Measurements from ENCODE around the gene LAMC3.

LAMC3 gene

GRCh38 chr9:130992682-130993032 is 16.3 kb upstream of the LAMC3 start:
- 92 to 95% methylated on average over 8 to 10 of the region's 10 CpGs for WGBS, 2 experiments (ENCODE audit: insufficient coverage in 2 of 2)
- peaks cover 8% of the 10 kb centered on the region for H3K4me1 ChIP-seq (ENCODE audit: control insufficient read depth, insufficient read depth, low read length, poor library complexity, severe bottlenecking)
- no peak overlapping the region for H3K27ac ChIP-seq (ENCODE audit: low read depth, low read length, severe bottlenecking)
- no peaks in the 10 kb centered on the region for H3K9me3 ChIP-seq (ENCODE audit: control insufficient read depth, low read length)
- H3K4me3 ChIP-seq (ENCODE audit: extremely low read depth, insufficient read depth, low read length, poor library complexity, severe bottlenecking): no peak overlapping the region
- H3K36me3 ChIP-seq (ENCODE audit: control insufficient read depth, insufficient read depth, low read length): no peaks in the 10 kb centered on the region

- 89 to 91% methylated on average over 11 to 13 of the region's 14 CpGs for WGBS, 2 experiments (ENCODE audit: insufficient coverage in 2 of 2)
- Histone ChIP-seq H3K4me1 (ENCODE audit: control insufficient read depth, insufficient read depth, low read length, poor library complexity, severe bottlenecking) (peaks cover 8% of the 10 kb centered on the region), H3K9me3 (ENCODE audit: control insufficient read depth, low read length) (no peaks in the 10 kb centered on the region), H3K4me3 (ENCODE audit: extremely low read depth, insufficient read depth, low read length, poor library complexity, severe bottlenecking) (no peak overlapping the region), H3K36me3 (ENCODE audit: control insufficient read depth, insufficient read depth, low read length) (no peaks in the 10 kb centered on the region), H3K27ac (ENCODE audit: low read depth, low read length, severe bottlenecking) (no peak overlapping the region)
Observed at GRCh38 chr9:130993303-130994030, 15.5 kb upstream of the LAMC3 start.

- H3K4me1 ChIP-seq (ENCODE audit: control insufficient read depth, insufficient read depth, low read length, poor library complexity, severe bottlenecking): peaks cover 8% of the 10 kb centered on the region
- H3K36me3 ChIP-seq (ENCODE audit: control insufficient read depth, insufficient read depth, low read length): no peaks in the 10 kb centered on the region
- no peak overlapping the region for H3K4me3 ChIP-seq (ENCODE audit: extremely low read depth, insufficient read depth, low read length, poor library complexity, severe bottlenecking)
- 56 to 74% methylated on average over 5 to 6 of the region's 6 CpGs for WGBS, 2 experiments (ENCODE audit: insufficient coverage in 2 of 2)
- no peak overlapping the region for H3K27ac ChIP-seq (ENCODE audit: low read depth, low read length, severe bottlenecking)
- no peaks in the 10 kb centered on the region for H3K9me3 ChIP-seq (ENCODE audit: control insufficient read depth, low read length)
Observed at GRCh38 chr9:130994135-130995085, 14.6 kb upstream of the LAMC3 start.

- peaks cover 8% of the 10 kb centered on the region for H3K4me1 ChIP-seq (ENCODE audit: control insufficient read depth, insufficient read depth, low read length, poor library complexity, severe bottlenecking)
- no peaks in the 10 kb centered on the region for H3K9me3 ChIP-seq (ENCODE audit: control insufficient read depth, low read length)
- WGBS, 2 experiments (ENCODE audit: insufficient coverage in 2 of 2): 48 to 56% methylated on average over 14 to 15 of the region's 15 CpGs
- no peaks in the 10 kb centered on the region for H3K36me3 ChIP-seq (ENCODE audit: control insufficient read depth, insufficient read depth, low read length)
- no peak overlapping the region for H3K4me3 ChIP-seq (ENCODE audit: extremely low read depth, insufficient read depth, low read length, poor library complexity, severe bottlenecking)
- H3K27ac ChIP-seq (ENCODE audit: low read depth, low read length, severe bottlenecking): no peak overlapping the region
Observed at GRCh38 chr9:130995086-130996011, 13.6 kb upstream of the LAMC3 start.

GRCh38 chr9:130996205-130996604 is 12.8 kb upstream of the LAMC3 start:
- Histone ChIP-seq H3K9me3 (ENCODE audit: control insufficient read depth, low read length) (no peaks in the 10 kb centered on the region), H3K27ac (ENCODE audit: low read depth, low read length, severe bottlenecking) (no peak overlapping the region), H3K4me3 (ENCODE audit: extremely low read depth, insufficient read depth, low read length, poor library complexity, severe bottlenecking) (no peak overlapping the region), H3K4me1 (ENCODE audit: control insufficient read depth, insufficient read depth, low read length, poor library complexity, severe bottlenecking) (peaks cover 8% of the 10 kb centered on the region), H3K36me3 (ENCODE audit: control insufficient read depth, insufficient read depth, low read length) (no peaks in the 10 kb centered on the region)
- 79 to 85% methylated on average over 4 to 8 of the region's 8 CpGs for WGBS, 2 experiments (ENCODE audit: insufficient coverage in 2 of 2)

GRCh38 chr9:130996676-130997394 is 12.1 kb upstream of the LAMC3 start:
- Histone ChIP-seq H3K9me3 (ENCODE audit: control insufficient read depth, low read length) (no peaks in the 10 kb centered on the region), H3K4me3 (ENCODE audit: extremely low read depth, insufficient read depth, low read length, poor library complexity, severe bottlenecking) (no peak overlapping the region), H3K4me1 (ENCODE audit: control insufficient read depth, insufficient read depth, low read length, poor library complexity, severe bottlenecking) (peaks cover 8% of the 10 kb centered on the region), H3K27ac (ENCODE audit: low read depth, low read length, severe bottlenecking) (no peak overlapping the region), H3K36me3 (ENCODE audit: control insufficient read depth, insufficient read depth, low read length) (no peaks in the 10 kb centered on the region)
- 80 to 86% methylated on average over 13 to 14 of the region's 14 CpGs for WGBS, 2 experiments (ENCODE audit: insufficient coverage in 2 of 2)

- Histone ChIP-seq H3K36me3 (ENCODE audit: control insufficient read depth, insufficient read depth, low read length) (no peaks in the 10 kb centered on the region), H3K4me1 (ENCODE audit: control insufficient read depth, insufficient read depth, low read length, poor library complexity, severe bottlenecking) (peaks cover 8% of the 10 kb centered on the region), H3K4me3 (ENCODE audit: extremely low read depth, insufficient read depth, low read length, poor library complexity, severe bottlenecking) (no peak overlapping the region), H3K9me3 (ENCODE audit: control insufficient read depth, low read length) (no peaks in the 10 kb centered on the region), H3K27ac (ENCODE audit: low read depth, low read length, severe bottlenecking) (no peak overlapping the region)
- WGBS, 2 experiments (ENCODE audit: insufficient coverage in 2 of 2): 71% methylated on average over 1 of the region's 2 CpGs; no CpG with 5 or more reads in 1 of the 2 experiments
Observed at GRCh38 chr9:130997395-130997684, 11.6 kb upstream of the LAMC3 start.

- no peak overlapping the region for H3K27ac ChIP-seq (ENCODE audit: low read depth, low read length, severe bottlenecking)
- WGBS, 2 experiments (ENCODE audit: insufficient coverage in 2 of 2): 46% methylated on average over 22 to 27 of the region's 28 CpGs
- H3K36me3 ChIP-seq (ENCODE audit: control insufficient read depth, insufficient read depth, low read length): no peaks in the 10 kb centered on the region
- peaks cover 8% of the 10 kb centered on the region for H3K4me1 ChIP-seq (ENCODE audit: control insufficient read depth, insufficient read depth, low read length, poor library complexity, severe bottlenecking)
- H3K4me3 ChIP-seq (ENCODE audit: extremely low read depth, insufficient read depth, low read length, poor library complexity, severe bottlenecking): no peak overlapping the region
- no peaks in the 10 kb centered on the region for H3K9me3 ChIP-seq (ENCODE audit: control insufficient read depth, low read length)
Observed at GRCh38 chr9:130997925-130998596, 10.9 kb upstream of the LAMC3 start.

GRCh38 chr9:130998597-130999244 is 10.3 kb upstream of the LAMC3 start:
- no peak overlapping the region for H3K4me3 ChIP-seq (ENCODE audit: extremely low read depth, insufficient read depth, low read length, poor library complexity, severe bottlenecking)
- no peak overlapping the region for H3K27ac ChIP-seq (ENCODE audit: low read depth, low read length, severe bottlenecking)
- H3K36me3 ChIP-seq (ENCODE audit: control insufficient read depth, insufficient read depth, low read length): no peaks in the 10 kb centered on the region
- peaks cover 8% of the 10 kb centered on the region for H3K4me1 ChIP-seq (ENCODE audit: control insufficient read depth, insufficient read depth, low read length, poor library complexity, severe bottlenecking)
- 80% methylated on average over 20 to 22 of the region's 22 CpGs for WGBS, 2 experiments (ENCODE audit: insufficient coverage in 2 of 2)
- no peaks in the 10 kb centered on the region for H3K9me3 ChIP-seq (ENCODE audit: control insufficient read depth, low read length)

All from mesodermal cell (in vitro differentiated cells).